Peyer's patch (tissue), 4 donors: Measurements from ENCODE around the gene USP17L26.
"Not testable (repeated sequence)": the region's sequence is repeated elsewhere in the genome, so short reads cannot be mapped to it uniquely, and the experiment has no call there.

Source experiments
- CTCF ChIP-seq, 6 experiments: fragments of 450-650 bp in 4 of 6; fragments of 200-600 bp in 2 of 6; sonication (generic) in 1 of 6; IDR thresholded peaks; one replicate each; pipeline ENCODE4 v1.5.1; 2017 to 2019; ENCODE audit warnings: antibody characterized with exemption in 6 of 6, mild to moderate bottlenecking in 3 of 6, moderate library complexity in 1 of 6
- POLR2A ChIP-seq, 2 donors: fragments of 450-650 bp; IDR thresholded peaks; one replicate each; pipeline ENCODE4 v1.5.1; 2017; ENCODE audit warnings: antibody characterized with exemption in 2 of 2, mild to moderate bottlenecking in 2 of 2, moderate library complexity in 2 of 2

DNA sequence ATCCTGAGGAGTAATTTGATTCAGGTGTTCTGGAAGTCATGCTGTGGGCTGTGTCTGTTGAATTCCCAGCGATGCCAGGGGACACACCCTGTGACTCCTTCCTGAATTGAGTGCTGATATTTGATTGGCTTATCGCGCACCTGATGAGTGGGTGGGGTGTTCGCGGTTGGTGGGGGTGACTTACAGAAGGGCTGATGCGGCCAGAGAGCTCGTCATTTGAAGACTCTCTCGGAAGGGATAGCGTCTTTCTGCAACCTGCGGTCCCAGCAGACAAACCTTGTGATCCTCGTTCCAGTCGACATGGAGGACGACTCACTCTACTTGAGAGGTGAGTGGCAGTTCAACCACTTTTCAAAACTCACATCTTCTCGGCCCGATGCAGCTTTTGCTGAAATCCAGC lies 9.4 kb downstream of the USP17L26 start, which contains the start of gene USP17L27:
- TF ChIP-seq CTCF, POLR2A (IDR thresholded peaks at IDR 0.05): not testable (repeated sequence)
